ENCODE data around the gene STAC3.

Gene STAC3

DNA sequence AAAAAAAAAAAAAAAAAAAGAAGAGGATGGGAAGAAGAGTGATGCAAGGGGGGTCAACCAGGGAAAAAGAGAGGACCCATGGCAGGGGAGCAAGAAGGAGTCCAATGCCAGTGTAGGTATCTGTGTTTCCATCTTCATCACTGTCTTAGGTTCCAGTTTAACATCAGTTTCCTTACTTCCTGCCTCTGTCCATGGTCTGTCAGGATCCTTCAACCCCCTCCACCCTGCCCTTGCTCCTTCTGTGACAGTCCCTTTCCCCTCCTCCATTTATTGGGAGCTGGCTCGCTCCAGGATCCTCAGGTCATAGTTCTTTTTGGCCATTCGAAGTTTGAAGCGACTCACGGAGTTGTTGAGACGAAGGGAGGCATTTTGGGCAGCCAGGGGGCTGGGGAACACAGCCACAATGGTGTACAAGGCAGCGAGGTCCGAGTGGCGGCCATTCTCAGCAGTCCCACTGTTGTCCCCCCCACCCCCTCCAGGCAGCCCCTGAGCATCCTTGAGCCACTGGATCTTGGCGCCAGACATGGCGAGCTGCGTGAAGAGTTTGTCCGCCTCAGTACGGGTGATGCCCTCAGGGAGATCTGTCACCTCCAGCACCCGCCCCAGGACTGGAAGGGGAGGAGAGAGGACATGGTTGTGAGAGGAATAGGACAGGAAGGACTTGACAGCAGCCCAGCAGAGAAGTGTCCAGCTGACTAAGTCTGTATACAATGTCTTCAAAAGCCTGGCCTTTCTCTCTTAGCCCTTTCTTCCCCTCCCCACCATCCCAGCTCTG lies 3.7 kb upstream of the STAC3 start:
- no peak for DNase-seq

DNA sequence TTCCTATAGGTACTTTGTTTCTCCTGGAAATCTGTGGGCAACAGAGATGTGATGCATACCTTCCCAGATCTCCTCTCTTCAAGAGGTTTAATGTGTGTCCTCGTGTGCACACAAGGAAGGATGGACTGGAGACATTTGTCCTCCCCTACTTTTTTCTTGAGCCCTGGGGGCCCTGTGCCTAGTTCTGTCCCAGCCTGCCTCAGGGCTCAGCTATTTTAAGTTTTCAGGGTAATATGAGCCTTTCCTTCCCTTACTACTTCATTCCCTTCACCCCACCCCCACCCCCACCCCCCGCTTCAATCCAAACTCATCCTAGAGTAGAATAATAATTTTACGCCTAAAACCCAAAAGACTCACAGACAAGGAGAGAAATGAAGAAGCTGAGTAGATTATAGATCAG lies 446 bp downstream of the STAC3 start:
- no peak for DNase-seq

DNA sequence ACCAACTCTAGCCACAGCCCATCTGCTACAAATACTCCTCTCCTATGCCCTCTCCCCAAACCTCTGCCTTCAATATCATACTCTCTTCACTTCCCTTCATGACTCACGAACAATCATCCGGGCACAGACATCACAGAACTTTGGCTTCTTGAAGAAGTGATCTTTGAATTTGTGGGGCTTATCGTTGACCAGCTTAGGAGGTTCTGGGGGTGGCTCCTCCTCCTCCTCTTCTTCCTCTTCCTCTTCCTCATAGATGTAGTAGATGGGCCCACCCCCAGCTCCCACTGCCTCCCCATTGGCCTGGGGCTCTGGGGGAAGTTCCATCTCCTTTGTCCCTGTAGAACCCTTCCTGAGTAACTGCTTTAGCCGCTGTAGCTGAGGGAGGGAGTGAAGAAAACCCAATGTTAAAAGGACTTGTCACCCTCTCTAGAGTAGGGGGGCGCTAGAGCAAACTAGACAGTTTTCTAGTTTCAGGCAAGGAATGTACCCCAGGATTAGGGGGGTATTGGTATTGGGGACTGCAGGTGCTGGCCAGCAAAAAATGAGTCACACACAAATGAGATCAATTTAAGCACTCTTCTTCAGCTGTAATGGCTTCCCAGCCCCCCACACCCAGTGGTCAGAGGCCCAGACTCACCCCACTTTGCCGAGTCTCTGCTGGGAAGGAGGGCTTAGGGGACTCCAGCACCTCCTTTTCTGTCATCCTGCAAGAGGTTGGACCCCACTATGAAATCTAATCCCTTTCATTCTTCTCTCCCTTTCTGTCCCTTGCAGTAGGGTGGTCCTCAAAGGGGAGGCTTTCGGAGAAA lies 1.8 kb downstream of the STAC3 start:
- DNase-seq = no peak

DNA sequence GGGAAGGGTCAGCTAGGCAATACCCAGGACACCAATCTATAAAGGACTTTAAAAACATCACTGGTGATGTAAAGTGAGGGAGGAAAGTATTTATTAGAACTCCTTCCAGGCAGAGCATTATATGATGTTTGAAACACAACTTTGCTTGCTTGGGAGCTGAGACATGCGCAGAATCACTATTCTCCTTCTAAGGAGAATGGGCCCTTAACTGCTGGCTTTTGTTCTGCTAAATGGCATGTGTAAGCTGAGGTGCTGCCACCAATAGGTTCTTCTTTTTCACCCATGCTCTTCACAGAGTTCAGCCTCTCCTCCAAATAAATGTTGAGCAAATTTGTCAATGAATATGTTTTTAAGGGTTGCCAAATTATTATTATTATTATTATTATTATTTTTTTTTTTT lies 3.9 kb downstream of the STAC3 start:
- no peak for DNase-seq

DNA sequence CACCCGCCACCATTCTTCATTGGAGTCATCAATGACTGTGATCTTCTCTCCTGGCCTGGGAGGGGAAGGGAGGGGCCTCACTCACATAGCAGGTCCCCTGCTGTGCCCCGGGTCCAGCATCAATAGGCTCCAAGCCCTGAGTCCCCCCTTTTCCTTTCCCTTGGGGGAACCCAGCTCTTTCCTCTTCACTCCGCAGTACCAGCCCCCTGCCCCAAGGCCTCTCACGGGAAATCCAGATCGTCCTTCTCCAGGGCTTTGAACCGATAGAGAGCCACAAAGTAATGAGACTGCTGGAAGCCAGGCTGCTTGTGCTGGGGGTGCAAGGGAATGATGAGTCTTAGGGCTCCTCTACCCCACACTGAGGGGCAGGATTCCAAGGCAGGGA lies 6.7 kb downstream of the STAC3 start:
- no peak for DNase-seq

DNA sequence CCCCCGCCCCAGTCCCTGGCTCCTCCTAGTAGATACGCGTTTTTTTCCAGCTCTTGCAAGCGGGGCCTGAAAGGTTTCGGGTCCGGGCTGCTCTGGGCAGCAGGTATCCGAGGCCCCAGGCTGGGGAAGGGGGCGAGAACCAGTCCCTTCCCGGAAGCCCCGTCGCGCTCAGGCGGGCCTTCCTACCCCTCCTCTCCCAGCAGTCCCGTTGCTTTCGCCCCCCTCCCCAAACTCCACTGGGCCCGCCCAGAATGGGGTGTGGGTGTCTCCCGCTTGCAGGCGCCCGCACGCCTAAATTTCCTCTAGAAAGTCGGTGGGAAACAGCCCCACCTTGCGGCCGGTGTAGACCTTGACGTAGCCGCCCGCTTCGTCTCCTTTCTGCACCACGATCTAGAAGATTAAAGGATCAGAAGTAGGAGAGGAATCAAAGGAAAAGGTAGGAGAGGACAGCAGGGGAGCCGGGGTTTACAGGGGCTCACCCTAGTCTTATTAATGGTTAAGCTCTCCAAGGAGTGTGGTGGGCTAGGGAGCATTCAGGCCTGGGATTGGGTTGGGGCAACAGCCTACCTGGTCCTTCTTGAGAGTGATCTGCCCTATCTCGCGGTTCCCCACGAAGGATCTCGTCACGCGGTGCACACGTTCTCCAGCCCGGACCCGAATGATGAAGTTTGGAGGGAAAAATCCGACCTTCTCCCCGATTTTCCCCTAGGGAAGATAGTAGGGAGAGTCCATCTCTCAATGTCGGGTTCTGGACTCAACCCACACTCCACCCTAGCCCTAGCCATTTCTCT lies 7.3 kb downstream of the STAC3 start:
- DNase-seq = peak; percentile 86

DNA sequence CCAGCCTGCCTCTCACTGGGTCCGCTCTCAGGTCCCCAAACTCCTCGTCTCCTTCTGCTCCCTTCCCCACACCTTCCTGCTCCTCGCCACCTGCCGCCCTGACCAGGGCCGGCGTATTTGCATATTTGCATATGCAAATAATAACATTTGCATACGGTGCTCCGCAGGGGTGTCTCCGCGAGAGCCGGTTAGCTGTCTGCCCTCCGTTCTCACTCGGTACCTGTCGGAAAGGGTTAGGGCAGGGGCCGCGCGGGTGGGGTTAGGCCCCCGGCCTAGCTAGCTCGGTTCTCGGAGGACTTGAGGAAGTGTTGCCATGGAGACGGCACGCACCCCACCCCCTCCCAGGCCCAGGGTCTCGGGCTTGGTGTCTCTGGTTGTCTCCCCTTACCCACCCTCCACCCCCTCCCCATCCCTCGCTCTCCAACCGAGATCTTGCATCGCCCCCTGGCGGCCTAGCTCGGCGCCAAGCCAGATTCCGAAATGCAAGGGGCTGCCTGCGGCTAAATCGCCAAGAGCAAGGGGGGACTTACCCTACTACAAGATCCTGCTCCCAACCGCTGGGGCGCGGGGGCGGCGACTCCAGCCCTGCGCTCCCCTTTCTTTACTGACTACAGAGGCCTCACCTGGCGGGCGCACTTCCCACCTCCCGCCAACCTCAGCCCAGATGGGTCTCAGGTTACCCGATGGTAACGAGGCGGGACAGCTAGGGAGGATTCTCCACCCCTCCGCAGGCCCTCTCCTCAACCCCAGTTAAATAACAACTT lies 8.1 kb downstream of the STAC3 start:
- peak; percentile 92 for DNase-seq

DNA sequence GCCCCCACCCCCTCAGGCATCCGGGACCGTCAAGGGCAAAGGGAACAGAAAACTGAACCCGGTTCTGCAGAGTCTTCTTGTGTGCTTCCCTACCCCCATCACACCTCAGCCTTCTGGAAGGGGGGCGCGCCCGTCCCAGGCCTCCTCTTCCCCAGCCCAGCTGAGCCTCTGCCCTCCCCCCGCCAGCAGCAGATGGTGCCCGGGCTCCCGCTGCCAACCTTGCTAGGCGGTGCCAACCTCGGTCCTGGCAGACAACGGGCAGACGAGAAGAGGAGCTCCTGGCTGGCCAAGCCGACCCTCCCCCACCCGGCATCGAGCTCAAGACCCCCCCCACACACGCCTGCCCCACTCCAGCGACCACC lies 8.7 kb downstream of the STAC3 start:
- DNase-seq = peak; percentile 85

DNA sequence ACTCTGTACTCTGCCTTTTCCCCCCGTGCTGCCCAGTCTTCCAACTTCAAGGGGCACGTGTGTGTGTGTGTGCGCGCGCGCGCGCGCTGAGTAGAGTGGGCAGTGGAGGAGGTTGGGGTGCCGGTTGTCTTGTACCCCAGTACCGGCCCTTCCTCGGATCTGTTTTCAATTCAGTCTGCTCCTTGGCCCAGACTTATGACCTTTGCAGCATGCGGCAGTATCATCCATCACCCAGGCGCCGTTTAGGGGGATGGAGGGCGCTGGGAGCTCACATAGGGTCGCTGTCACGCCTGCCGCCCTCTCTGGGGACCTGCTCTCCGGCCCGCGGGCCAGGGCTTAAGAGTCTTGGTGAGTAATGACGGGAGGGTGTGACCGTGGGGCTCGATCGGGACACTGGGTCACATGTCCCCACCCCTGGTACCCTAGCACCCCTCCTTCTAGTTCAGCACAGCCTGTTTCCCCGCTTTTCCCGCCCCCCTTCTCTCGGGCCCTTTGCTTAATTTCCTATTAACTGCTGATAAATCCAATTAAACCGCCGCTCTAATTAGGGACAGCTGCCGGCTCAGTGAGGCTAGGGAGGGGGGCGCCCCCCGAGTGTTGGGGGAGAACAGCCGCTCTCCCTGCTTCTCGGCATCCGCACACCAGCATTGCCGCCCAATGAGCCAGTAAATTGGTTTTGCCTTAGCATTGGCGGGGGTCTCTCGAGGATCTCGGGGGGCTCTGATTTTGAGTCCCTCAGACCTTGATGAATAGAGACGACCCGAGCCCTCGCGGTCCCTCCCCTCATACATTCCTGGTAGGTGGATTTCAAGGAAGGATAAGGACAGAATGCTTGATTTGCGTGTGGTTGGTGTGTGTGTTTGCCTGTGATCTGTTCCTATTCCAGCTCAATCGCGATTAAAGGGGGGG lies 9.3 kb downstream of the STAC3 start:
- DNase-seq = peak; percentile 33

DNA sequence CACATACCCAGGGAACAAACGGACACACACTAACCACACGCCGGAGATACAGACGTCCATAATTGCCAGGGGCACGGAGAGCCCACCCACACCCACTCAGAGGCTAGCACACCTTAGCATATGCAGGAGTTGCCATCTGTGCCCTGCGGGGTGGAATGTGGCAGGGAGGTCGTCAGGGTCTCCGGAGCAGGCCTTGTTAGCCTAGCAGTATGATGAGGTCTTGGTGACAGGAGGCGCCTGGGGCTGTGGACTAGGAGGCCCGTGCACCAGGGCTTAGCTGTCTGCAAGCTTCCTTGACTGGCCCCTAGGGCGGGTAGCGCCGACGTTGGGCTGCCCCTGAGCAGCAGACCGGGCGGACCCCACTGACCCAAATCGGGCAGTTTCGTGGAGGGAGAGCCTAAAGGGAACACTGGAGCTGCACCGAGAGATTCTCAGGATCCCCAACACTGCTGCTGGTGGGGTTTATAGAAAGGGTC lies 10.0 kb downstream of the STAC3 start:
- peak; percentile 32 for DNase-seq

DNA sequence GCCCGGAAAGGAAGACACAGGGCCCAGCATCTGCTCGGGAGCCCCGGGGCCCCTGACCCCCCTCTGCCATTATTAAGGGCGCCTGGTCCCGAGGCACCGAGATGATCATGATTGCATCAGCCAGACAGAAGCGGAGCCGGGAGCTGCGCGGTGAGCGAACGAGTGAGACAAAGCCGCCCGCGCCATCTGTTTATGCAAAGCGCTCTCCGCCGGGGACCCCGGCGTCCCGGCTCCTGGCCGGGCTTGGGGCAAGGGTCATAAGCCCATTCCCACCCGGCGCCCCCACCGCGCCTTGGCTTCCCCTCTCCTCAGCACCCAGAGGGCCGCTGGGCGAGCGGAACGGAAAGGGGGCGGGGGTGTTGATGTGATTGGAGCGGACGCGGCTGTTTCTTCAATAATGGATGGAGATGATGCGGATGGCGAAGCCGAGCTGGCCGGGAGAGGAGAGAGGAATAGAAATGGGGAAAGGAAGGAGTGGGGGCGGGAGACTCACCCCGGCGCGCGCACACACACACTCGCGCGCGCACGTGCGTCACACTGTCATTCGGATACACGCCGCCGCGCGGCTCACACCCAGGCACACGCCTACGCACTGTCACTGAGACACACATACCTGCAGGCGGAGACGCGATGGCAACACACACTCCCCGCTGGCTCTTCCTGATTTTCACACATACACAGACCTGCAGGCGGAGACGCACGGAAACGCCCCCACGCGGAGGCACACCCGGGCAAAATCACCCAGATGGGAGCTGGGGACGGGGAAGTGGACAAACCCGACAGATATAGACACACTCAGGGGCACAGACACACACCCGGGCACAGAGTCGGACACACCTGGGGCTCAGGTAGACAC lies 10.7 kb downstream of the STAC3 start:
- DNase-seq = peak; percentile 84

DNA sequence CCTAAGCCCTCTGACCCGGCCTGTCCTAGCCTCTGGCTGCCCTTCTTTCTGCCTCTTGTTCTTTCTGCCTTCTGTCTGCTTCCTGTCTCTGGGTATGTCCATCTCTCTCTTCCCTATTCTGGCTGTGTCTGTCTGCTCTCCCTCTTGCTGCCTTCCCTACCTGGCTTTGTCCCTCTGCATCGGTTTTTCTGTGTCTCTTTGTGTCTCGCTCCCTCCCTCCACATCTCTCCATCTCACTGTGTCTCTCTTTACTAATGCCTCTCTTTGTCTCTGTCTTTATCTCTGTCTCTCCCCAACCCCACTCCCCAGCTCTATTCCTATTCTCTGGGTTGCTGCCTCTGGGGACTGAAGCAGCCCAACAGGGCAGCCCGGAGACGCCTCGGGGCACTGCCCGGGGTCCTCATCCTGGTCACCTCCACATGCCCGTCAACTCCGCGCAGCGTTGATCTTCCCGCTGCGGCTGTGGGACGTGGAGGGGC lies 11.4 kb downstream of the STAC3 start:
- peak; percentile 64 for DNase-seq

DNA sequence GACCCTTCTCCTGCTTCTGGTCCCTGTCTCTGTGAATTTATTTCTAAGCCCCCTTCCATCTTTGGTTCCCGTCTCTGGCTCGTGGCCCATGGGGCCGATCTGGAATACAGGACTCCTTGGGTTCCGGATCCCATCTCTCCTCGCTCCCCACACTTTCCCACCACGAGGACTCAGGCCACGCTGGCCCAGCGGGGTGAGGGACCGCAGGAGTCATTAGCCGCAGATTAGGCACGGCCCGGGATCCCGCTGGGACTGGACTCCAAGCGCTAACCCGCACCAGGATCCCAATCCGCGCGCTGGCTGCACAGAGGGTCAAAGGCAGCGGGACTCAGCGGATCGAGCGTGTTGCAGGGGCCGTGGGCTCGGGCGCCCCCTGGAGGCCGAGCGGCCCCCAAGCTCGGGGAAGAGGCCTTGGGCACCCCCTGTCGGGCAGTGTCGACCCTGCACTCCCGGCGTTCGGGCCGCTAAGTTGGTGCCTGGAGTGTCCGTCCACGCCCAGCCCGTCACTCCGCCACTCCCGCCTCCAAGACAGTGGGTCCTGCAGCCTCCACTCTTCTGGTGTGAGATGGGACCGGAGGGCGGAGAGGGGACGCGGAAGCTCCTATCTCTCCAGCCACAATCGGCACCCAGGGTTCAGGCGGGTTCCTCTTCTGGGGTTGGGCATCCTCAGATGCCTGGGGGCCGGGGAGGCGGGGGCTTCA lies 12.0 kb downstream of the STAC3 start:
- peak; percentile 90 for DNase-seq

DNA sequence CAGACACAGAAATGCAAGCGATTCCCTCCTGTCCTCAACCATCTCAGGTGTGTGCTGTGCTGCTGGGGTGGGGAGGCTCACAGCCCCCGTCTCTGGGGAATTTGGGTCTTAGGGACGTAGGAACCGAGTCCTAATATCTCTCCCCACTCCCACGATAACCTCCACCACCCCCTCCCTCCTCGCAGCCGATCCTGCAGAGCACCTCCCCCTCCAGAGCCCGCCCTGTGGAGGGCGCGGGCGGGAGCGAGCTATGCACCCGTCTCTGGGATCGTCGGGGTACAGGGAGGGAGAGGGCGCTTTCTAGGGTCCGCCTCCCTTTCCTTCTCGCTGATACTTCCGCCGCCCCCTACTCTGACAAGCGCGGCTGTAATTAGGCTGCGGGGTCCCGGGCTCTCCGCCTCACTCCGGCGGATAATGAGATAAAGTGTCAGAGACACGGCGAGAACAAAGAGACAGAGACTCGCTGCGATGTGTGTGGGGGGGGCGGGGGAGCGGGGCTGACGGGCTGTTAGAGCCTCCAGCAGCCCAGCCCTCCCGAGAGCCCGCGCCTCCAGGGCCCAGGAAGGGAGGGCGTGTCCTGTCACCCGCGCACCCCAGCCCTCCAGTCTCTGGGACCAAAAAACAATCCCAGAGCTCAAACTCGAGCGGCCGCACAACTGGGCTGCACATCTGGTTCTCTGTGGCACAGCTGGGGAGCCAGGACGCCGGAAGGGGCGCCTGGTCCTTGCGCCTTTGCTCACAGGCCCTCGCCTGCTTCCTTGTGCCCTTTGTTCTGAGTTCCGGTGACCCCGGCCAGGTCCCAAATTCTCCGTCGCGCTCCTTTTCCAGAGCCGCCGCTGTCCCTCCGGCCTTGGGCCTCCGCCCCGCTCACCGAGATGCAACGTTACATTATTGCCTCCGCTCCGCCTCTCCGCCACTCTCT lies 12.8 kb downstream of the STAC3 start:
- DNase-seq = peak; percentile 59

DNA sequence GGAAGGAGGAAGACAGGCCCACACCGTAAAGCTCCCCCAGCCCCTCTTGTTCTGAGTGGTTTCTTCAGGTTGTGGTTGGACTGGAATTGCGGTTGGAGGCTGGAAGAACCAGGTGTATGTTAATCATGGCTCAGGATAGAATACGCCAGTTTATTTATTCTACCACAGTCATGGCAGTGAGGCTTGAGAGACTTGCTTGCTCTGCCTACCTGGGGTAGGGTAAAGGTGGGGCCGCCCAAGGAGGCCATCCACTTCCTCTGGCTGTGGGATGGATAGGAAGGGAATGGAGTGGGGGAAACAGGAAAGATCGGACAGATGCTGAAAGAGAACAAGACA lies 13.4 kb downstream of the STAC3 start:
- DNase-seq = peak; percentile 36

DNA sequence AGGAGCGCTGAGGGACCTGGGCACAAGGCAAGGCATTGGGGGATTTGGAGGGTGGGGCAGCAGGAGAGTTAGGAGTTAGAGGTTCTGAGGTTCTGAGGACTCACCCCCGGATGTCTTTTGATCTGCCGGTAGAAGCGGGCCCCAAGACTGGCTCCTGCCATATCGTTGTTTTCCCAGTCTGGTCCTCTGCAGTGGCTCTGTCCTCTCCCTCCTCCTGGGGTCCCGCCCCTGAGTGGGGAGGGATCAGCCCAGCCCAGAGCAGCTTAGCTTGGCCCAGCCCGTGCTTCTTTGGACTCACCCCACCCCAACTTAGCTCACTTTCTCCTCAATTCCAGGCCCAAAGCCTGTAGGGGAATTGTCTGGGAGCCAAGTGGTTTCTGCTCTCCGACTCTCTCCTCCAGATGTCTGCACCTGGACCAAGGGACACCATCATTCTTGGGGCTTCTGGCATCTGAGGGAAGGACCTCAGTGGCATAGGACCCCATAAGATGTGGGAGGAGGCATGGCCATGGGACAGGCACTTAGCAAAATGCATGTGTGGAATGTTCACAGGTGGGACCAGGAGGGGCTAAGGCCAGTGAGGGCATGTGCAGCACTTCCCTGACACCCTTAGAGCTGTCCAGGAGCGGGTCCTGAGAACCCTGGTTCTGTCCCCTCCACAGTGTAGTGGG lies 13.9 kb downstream of the STAC3 start:
- no peak for DNase-seq

DNA sequence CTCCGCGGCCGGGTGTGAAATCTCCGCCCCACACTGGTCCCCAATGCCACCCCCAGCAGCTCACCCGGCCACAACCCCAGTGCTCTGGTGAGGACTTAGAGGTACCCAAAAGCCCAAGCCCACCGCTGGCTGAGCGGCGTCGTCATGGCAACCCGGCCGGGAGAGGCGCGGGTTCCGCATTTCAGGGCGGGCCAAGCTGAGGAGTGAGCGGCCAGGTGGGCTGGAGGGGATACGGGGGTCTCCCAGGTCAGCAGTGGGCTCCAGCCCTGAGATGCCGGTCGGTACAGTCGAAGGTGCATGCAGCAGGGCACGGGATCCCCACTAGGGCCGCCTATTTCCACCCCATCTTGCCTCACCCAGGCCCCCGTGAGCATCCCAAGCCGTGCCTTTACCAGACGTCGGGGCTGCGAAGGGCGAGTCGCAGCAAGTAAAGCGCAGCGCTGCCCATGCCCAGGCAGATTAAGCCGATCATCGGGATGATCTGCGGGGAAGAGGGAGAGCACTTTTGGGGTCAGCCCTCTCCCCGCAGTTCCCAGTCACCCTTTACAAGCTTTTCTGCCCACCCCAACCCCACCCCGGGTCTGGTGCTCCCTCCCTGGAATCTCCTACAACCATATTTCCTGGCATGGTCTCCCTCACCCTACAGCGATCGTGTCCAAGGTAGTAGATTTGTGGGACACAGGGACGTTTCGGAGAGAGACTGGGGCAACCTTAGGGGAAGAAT lies 14.6 kb downstream of the STAC3 start:
- no peak for DNase-seq

DNA sequence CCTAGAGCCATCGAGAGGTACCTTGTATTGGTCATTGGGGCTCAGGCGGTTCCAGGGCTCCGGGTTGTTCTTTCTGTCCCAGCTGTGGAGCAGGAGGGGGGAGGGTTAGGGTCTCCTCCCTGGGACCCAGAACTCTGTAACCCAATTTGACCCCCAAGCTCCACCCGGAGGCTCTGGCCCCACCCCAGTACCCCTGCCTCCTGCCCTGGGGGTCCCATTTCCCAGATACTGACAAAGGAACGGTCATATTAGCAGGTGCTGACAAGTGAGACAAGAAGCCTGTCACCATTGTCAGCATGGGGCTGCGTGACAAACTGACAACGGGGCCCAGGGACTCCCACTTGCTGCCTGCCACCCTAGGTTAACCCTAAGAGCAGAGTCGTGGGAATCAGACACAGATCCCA lies 15.3 kb downstream of the STAC3 start:
- no peak for DNase-seq

Data from NCI-H345 (cell line).